Inferior parietal cortex (tissue), 1 donor: ENCODE results near the gene NEGR1.

Source experiments
- DNase-seq: peaks from one replicate; pipeline ENCODE4 v3.0.0-alpha.2; 2016; ENCODE audit errors: extremely low spot score

Gene NEGR1

DNA sequence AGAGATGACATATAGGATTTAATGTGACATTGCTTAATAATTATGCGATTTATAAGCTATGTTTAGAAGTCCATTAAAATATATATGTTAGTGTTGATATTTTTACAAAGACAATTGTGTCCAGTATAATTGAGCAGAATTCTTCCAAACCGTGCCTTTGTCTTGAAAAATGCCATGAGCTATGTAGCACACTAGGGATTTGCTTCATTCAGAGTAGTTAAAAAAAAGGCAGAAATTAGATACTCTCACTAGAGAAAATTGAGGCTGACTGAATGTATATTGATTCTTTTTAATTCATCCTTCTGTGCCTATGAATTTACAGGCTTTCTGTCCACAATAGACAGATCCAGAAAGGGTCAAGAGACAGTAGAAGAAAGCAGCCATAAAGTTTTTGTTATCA is 429.0 kb downstream of the NEGR1 start:
- no peak for DNase-seq

- DNase-seq: no peak
These were observed 431.4 kb downstream of the NEGR1 start for GRCh38 chr1:71850936-71851335.

GRCh38 chr1:71850515-71850914 is 431.8 kb downstream of the NEGR1 start:
- DNase-seq: no peak

- no peak for DNase-seq
These were observed 439.3 kb downstream of the NEGR1 start for GRCh38 chr1:71843012-71843411.

- DNase-seq: no peak
These were observed 442.5 kb downstream of the NEGR1 start for GRCh38 chr1:71839876-71840275.

GRCh38 chr1:71836904-71837303 is 445.4 kb downstream of the NEGR1 start:
- DNase-seq: no peak

- no peak for DNase-seq
These were observed 446.9 kb downstream of the NEGR1 start for GRCh38 chr1:71835442-71835813.

- no peak for DNase-seq
These were observed 447.5 kb downstream of the NEGR1 start for GRCh38 chr1:71834601-71835441.

DNA sequence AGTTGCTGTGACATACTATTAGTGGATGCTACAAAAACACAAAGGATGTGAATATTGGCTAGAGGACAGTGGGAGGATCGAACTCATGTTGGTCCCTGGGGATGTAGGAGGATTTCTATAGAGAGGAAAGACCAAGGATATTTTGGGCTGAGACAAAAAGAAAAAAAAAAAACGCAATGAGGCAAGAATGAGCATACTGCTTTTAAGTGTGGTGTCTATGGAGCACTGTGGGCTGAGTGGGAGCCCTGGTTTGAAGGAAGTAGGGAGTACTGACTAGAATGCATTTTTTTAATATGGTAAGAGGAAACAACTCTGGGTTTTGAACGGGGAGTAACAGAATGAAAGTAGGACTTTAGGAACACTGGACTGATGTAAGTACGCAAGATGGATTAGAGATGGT is 450.7 kb downstream of the NEGR1 start:
- DNase-seq: no peak

- no peak for DNase-seq
These were observed 453.0 kb downstream of the NEGR1 start for GRCh38 chr1:71829346-71829745.

GRCh38 chr1:71828431-71829012 is 453.8 kb downstream of the NEGR1 start:
- DNase-seq: peak; percentile 44

DNA sequence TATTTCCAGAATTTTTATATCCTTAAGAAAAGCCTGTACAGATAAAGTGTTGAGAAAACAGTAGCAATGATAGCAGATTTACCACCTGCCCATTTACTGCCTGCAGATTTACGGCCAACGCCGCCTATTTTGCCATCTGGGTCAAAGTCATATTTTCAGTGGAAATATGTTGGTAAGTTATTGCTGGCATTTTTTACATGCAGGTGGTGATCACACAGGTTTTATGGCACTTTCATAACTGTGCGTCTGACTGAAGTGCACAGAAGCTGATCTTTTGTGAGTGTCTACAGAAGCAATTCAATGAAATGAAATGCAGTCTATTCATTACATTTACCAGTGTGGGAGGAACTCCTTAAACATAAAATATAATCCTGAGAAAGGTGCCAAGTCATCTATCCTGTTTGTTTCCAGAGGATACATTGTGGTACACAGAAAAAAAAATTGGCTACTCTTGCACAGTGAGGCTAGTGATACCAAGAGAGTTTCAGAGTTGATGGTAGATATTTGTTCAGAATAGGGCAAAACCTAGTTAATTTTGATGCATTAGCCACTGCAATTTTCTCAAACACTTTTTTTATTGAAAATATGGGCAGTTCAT is 458.5 kb downstream of the NEGR1 start:
- no peak for DNase-seq

GRCh38 chr1:71817028-71817427 is 465.3 kb downstream of the NEGR1 start:
- no peak for DNase-seq

GRCh38 chr1:71809085-71809484 is 473.3 kb downstream of the NEGR1 start:
- no peak for DNase-seq

GRCh38 chr1:71804140-71804539 is 478.2 kb downstream of the NEGR1 start:
- DNase-seq: no peak

DNA sequence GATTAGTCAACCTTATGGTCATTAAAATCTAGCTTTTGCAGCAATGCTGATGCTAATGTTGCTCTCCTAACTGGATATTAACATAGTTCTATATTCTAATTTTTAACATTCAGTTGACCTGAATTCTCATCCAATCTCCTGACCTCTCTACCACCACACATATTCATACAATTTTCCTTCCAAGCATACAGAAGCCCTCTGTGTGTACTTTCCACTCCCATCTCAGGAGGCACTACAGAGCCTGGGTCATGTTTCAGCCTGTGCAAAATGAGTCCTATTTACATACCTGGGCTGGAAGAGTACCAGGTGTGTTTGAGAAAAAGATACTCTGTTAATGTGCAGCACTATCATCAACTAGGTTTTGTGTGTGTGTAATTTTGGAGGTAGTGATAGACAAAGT is 486.3 kb downstream of the NEGR1 start:
- no peak for DNase-seq

- no peak for DNase-seq
These were observed 490.1 kb downstream of the NEGR1 start for GRCh38 chr1:71792264-71792663.

- DNase-seq: no peak
These were observed 494.2 kb downstream of the NEGR1 start for GRCh38 chr1:71788113-71788512.

- DNase-seq: no peak
These were observed 494.6 kb downstream of the NEGR1 start for GRCh38 chr1:71787699-71788098.

DNA sequence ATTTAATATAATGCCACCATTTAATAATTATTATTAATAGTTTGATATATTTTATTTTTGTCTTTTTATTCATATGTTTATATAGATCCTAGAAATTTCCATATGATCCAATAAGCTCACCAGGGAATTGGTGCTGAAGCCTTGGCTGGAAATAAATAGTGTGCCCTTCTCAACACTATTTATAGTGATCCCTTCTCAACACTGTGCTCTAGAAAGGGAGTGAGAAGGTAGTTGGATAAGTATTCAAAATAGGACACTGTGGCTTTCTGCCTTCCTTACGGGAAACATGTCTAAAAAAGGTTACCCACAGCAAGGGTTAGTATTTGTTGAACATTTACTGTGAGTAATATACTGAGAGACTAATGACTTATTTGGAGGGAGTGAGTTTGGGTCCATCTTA is 496.1 kb downstream of the NEGR1 start:
- no peak for DNase-seq

- no peak for DNase-seq
These were observed 496.9 kb downstream of the NEGR1 start for GRCh38 chr1:71785450-71785849.

GRCh38 chr1:71785000-71785399 is 497.3 kb downstream of the NEGR1 start:
- no peak for DNase-seq

DNA sequence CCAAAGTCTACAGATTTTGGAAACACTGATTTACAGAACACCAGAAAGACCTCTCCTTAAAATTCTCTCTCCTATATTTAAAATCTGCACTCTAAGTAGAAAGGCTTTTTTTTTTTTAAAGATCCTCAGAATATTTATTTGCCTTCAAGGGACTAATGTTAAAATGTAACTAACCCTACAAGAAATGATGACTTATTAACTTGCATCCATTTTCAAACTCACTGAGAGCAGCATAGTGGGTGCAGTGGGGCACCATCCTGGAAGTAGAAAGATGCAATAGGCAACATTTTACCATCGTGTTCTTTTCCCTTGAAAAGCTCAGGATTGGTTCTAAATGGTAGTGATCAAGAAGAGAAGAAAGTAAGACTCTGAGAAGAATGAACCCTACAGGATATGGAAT is 498.1 kb downstream of the NEGR1 start:
- DNase-seq: no peak
